GM12892 (cell line): ENCODE measurements around the gene SOX13.

Source experiments
- POLR2AphosphoS5 ChIP-seq: IDR thresholded peaks from 2 replicates; pipeline ENCODE4 v1.6.1; 2011; ENCODE audit warnings: low read depth, low read length, control low read depth
- TAF1 ChIP-seq: IDR thresholded peaks from 2 replicates; pipeline ENCODE4 v1.6.1; 2011; ENCODE audit warnings: low read depth, mild to moderate bottlenecking, control low read depth, low read length, borderline replicate concordance

- TF ChIP-seq POLR2AphosphoS5 (no peak), TAF1 (no peak)
Observed at GRCh38 chr1:204081791-204082513, 9.0 kb downstream of the SOX13 start.
